Measurements from ENCODE around the gene YPEL4.

DNA sequence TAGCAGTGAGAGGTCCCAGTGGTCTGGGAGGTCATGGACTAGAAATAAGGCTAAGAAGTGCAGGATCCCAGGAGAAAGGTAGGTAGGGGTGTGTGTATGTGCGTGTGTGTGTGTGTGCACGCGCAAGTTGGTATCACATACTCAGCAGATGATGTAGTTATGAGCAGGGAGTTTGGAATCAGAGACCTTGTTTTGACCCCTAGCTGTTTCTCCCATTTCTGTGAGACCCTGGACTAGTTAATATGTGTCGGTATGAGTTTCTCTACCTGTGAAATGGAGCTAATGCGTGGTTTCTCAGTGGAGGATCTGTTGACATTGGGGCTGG, 50.9 kb downstream of the YPEL4 start:
- TF ChIP-seq, protein P1, sequence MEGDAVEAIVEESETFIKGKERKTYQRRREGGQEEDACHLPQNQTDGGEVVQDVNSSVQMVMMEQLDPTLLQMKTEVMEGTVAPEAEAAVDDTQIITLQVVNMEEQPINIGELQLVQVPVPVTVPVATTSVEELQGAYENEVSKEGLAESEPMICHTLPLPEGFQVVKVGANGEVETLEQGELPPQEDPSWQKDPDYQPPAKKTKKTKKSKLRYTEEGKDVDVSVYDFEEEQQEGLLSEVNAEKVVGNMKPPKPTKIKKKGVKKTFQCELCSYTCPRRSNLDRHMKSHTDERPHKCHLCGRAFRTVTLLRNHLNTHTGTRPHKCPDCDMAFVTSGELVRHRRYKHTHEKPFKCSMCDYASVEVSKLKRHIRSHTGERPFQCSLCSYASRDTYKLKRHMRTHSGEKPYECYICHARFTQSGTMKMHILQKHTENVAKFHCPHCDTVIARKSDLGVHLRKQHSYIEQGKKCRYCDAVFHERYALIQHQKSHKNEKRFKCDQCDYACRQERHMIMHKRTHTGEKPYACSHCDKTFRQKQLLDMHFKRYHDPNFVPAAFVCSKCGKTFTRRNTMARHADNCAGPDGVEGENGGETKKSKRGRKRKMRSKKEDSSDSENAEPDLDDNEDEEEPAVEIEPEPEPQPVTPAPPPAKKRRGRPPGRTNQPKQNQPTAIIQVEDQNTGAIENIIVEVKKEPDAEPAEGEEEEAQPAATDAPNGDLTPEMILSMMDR (IDR thresholded peaks at IDR 0.05 in 4 of 5, conservative IDR thresholded peaks at IDR 0.05 in 1 of 5): no peak
- TF ChIP-seq POLR2A (IDR thresholded peaks at IDR 0.05): no peak
